ENCODE measurements around the gene DIAPH2.

DIAPH2 gene

DNA sequence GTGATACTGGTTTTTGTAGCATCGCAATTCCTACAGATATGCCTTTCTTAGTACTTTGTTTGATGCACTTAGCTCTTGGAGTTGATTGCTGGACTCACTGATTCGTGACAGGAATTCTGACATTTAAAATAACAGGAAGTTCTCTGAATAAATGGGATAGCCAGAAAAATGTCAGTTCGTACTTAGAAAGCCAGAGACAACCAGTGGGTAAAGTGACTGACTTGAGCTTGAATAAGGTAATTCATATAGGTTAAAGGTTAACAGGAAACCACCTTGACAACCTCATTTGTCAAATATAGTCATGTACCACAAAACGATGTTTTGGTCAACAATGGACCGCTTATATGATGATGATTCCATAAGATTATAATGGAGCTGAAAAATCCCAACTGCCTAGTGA is 380.4 kb downstream of the DIAPH2 start:
- DNase-seq = no peak

DNA sequence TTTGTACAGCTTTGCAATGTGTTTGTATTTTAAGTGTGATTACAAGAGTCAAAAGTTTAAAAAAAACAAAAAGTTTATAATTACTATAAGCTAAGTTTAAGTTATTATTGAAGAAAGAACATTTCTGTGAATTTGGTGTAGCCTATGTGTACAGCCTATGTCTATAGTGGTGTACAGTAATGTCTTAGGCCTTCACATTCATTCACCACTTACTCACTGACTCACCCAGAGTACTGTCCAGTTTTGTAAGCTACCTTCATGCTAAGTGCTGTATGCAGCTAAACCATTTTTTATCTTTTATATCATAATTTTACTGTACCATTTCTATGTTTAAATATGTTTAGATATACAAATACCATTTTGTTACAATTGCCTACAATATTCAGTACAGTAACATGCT is 381.3 kb downstream of the DIAPH2 start:
- peak; percentile 36 for DNase-seq

DNA sequence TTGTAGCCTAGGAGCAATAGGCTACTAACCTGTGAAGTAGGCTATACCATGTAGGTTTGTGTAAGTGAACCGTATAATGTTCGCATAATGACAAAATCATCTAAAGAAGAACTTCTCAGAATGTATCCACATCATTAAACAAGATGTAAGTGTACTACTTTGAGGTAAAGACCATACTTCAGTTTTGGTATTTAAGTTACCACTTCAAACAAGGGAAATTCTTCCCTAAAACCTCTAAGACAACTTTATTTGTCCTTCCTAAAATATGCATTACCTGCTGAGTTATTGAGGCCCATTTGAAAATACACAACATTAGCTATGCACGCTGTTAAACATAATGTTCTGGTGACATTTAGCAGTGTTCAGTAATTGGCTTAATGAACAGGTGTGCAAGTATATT is 381.7 kb downstream of the DIAPH2 start:
- no peak for DNase-seq

DNA sequence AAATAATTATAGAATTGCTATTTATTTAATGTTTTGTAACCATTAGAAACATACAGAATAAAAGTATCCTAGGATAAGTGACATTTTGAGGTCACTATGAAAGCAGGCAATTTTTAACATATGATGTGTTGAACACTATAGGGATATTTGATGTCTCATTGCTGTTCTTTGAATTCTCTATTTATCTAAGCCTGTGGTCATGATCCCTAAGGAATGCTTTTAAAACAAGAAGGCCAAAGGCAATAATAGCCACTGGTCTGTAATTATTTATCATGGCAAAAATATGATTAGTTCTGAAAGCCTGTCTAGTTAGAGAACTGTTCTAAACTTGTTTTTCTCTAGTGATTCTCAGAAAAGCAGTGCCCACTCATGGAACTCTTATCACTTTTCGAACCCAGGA is 385.7 kb downstream of the DIAPH2 start:
- peak; percentile 13 for DNase-seq

DNA sequence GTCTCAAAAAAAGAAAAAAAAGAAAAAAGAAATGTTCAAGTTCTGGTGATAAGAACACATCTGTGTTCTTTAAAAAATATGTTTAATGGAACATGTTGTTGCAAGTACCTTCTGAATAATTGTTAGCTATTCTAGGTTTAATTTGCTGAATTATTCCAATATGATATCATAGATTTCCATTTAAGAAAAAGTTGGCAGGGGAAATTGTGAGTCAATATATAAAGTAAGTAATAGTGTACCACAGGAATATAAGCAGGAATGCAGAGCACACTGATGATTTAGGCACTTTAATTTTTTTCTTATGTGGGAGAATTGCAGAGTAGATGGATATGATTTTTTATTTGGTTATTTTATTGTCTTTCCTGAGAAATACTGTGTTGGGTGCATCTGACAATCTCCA is 389.8 kb downstream of the DIAPH2 start:
- peak; percentile 65 for DNase-seq

DNA sequence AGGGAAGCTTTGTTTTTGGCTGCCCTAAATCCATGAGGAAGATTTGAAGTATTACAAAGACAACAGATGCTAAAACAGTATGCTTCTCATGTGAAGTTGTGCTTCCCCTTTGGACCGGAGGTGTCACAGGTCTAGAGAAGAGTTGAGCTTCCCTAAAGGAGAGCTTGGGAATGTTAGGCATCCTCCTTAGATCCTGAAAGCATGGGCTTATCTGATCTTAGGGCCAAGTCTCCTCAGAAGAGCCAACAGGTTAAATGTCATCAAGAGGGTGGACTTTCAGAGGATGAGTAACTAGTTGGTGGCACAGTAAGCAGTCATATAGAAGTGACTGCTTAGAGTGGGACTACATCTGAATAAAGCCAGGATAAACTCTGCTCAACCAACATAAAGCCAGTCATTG is 404.5 kb downstream of the DIAPH2 start:
- no peak for DNase-seq

DNA sequence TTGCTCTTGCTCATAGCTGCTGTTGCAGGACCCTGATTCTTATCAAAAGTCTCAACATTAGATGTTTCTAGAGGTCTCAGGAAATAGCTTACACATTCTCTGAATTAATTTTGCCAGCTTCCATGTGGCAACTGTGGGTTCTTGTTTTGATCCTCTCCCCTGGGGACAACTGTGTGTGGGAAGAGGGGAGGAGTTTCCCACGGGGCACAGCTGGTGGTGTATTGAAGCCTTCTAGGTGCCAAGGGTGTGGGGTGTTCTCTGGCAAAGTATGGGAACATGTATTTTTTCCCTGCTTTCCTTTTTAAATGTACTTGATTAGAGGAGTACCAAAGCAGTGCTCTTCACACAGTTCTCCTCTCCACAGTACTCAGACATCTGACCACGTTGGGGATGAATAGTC is 411.7 kb downstream of the DIAPH2 start:
- DNase-seq = no peak

DNA sequence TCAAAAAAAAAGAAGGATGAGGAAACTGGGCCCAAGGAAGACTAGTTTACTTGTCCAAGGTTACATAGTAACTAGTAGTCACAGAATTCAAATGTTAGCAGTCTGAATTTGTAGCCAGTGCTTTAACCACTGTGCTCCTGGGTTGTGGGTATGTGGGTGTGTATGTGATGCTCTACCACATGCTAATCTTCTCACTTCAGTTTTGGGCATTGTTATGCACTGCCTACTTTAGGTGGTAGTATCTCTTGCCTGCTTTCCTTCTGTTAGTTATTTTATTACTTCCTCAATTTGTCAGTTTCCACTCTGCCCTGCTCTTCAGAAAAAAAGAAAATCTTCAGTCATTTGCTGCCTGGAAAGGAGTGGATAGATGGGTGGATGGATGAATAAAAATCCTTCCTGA is 418.3 kb downstream of the DIAPH2 start:
- DNase-seq = no peak

DNA sequence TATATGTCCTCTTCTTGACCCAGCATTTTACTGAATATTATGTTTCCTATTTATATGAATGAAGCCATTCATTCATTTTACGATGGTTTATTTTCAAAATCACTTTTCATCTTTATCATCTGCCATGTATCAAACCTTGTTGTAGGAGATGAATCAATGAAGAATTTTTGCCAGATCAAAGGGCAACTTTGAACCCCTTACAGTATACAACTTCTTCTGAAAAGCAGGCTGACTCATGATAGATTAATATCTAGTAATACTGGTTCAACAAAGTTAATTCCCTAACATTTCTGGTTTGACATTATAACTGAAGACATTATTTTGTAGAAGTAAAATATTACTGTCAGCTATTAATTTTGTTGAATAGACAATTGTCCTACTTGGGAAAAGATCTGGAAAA is 425.1 kb downstream of the DIAPH2 start:
- DNase-seq = no peak

DNA sequence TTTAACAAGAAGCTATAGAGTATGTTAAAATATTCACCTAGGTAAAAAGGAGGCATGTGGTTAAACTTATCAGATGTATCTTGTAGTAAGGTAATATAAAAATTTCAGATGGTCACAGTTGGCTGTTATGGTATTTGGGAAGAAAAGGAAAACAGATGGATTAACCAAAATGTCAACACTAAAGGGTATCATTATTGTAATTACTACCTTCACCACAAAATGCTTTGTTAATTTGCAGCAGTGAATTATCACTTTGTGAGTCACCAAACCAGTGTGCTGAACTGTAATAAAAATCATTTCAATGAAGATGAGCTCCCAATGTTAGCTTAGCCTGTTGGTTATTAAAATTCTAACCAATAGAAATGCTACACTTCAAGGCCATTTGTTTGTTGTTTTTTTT is 432.9 kb downstream of the DIAPH2 start:
- DNase-seq = no peak

DNA sequence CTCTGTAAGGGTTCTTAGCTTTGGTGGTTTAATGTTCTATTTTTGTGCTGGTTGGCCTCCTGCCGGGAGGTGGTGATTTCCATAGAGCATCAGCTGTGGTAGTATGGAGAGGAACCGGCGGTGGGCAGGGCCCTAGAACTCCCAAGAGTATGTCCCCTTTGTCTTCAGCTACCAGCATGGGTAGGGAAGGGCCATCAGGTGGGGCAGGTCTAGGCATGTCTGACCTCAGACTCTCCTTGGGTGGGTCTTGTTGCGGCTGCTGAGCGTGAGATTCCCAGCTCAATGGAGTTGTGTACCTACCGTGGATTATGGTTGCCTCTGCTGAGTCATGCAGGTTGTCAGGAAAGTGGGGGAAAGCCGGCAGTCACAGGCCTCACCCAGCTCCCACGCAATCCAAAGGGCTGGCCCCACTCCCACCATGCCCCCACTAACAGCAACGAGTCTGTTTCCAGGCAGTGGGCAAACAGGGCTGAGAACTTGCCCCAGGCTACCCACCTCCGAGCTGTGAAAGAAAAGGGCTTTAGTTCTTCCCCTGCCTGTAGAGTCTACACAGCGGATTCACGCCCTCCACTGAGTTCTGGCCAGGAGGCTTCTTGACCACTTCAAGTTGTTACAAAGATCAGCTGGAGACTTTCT is 434.9 kb downstream of the DIAPH2 start:
- no peak for DNase-seq

DNA sequence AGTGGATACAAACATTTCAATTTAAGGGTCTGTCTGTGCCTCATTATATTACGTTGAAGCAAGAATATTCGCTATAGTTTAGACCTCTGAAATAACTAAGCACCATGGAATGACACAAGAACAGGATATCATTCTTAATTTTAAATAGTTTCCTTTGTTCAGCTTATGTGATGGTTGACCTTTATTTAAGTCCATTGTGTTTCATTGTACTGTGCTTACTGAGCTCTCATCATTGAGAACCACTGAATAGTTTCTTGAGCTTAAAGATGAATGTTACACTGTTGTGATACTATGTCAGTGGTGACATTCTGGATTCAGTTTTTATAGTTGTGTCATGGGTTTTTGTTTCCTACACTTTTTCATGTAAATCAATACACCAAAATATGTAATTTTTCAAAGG is 438.4 kb downstream of the DIAPH2 start:
- DNase-seq = no peak

DNA sequence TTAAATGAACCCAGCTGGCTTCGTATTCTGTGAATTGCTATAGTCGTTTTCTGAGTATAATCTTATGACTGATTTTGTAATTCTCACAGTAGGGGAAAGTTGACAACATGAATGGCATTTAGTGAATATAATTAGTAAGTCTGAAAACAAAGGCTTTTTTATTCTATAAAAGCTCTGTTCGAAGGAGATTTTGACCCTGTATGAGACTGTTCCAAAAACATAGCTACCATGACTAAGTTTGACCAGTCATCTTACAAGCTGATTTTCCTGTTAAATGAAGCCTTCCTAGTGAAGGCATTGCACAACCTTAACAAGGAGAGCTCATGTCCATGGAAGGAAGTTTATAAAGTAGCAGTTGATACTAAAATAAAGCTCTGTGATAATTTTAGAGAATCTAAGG is 441.4 kb downstream of the DIAPH2 start:
- peak; percentile 15 for DNase-seq

DNA sequence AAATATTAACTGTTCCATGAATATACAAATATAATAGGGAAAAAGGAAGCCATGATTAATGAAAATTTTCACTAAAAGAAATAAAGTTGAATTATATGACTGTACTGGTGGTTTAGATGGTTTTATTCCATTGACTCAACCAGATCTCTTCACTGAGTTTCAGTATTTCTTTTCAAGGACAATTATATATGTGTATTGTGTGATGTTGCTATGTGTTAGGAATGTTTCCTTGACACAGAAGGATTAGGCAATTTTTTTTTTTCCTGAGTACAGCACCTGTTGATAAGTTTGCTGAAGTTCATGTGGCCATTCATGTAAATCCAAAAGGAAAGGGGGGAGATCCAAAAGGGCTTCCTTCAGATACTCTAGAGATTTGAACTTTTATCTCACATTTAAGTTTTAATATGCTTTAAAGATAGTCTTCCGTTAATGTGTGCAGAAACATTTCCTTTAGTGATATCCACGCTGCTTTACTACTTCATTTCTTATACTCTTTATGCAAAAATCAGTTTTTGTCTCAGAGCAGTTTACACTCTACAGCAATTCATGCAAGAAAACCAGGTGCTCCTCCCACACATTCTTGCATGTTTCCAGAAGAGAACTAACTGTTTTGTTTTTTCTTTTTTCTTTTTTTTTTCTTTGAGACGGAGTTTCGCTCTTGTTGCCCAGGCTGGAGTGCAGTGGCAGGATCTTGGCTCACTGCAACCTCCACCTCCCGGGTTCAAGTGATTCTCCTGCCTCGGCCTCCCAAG is 448.2 kb downstream of the DIAPH2 start:
- DNase-seq = no peak

DNA sequence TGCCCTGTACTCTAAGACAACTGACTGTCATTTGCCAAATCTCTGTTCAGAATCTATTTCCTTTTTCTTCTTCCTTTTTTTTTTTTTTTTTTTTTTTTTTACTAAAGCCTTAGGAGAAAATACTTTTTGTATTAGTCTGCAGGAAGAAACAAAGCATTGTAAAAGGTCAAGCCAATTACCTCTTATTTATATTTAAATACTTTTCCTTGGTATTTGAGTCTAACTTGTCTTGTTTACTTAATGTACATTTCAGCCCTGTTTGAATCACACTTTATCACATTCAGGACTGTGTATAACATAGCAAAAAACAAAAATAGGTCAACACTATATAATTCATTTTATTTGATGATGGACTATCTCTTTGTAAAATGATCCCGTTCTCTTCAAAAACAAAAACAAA is 461.3 kb downstream of the DIAPH2 start:
- DNase-seq = no peak

DNA sequence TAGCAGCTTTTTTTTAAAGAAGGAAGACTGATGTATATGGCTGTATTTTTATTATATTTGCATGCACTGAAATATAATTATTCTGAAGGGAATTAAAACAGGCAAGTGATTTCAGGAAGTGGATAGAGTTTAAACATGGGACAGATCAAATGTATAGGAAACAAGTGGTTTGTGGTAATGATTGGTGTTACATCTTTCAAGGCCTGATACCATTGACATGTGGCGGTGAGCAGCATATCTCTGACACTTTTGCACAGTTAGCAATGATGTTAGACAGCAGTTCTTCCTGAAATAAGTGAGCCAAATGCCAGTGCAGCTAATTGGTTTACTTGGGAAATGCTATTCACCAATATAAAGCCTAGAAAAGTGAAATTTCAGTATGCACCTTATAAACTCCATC is 471.2 kb downstream of the DIAPH2 start:
- no peak for DNase-seq

DNA sequence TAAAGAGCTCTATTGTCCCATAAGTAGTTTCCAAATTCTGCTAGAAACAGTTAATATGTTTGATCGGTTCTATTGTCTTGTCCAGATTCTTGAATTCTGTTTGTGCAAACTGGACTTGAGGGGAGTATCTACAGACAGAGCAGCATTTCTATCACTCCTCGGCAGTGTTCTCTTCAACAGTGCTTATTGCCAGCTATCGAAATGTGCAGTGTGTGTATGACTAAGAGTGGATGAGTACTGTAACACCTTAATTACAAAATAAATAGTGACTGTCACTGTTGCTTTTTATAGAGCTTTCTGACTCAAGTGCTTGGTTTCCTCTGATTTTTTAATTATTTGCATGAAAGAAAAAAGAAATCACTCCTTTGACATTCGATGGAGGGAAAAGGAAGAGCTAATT is 473.6 kb downstream of the DIAPH2 start:
- DNase-seq = no peak

DNA sequence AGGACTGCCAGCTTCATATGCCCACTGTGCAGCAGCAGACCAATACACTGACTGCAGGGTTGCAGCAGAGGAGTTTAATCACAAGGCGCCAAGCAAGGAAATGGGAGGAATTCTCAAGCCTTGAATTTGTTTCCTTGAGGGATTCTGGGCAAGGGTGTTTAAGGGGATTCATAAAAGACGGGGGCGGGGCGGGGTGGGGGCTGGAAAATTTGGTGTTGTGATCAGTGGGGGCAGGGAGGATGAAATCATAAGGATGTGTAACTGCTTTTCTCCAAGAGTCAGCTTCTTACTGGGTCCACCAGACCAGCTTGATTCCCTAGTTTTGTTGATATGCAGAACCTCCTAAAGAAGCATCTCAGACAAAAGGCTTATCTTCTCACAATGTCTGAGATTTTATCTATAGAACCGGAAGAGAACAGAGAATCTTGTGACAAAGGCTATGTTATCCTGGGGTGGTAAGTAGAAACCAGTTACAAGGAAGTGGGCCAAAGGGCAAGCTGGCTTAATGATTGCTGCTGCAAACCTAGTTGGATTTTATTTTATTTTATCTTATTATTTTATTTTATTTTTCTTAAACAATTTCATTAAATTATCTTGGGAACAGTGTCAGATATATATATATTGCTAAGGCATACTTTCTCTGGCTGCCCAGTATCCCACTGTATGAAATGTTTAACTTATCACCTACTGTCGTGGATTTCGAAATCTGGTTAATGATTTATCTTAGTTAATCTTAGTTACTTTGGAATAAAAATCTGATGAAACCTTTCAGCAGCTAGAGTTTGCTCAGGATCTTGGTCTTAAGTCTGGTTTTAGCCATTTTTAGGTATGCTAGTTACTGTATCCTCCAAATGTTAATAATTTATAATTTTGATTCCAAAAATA is 475.5 kb downstream of the DIAPH2 start:
- DNase-seq = no peak

DNA sequence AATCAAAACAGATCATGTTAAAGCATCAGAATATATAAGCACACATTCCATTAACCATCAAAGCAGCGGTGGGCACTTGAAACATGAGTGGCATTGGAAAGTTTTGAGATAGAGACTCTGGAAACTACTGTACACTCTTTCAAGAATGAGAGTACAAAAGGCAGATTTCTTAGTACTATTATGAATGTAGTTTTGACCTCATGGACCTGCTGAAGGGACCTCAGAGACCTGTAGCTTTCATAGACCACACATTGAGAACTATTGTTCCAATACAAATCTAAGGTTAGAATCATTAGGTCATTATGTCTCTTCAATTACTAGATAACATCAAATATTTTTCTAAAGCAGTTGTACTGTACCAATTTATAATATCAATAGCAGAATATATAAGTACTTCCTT is 482.7 kb downstream of the DIAPH2 start:
- DNase-seq = no peak

DNA sequence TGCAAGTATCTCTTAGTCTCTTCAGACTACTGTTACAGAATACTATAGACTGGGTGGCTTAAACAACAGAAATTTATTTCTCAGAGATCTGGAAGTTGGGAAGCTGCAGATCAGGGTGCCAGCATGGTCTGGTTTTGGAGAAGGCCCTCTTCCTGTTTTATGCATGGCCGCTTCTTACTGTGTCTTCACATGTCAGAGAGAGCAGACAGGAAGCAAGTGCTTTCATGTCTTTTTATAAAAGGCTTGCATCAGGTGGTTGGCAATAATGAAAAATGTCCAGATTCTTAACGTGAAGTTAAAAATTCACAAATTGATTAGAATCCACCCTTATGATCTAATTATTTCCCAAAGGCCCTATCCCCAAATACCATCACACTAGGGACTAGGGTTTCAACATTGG is 484.0 kb downstream of the DIAPH2 start:
- DNase-seq = no peak

DNA sequence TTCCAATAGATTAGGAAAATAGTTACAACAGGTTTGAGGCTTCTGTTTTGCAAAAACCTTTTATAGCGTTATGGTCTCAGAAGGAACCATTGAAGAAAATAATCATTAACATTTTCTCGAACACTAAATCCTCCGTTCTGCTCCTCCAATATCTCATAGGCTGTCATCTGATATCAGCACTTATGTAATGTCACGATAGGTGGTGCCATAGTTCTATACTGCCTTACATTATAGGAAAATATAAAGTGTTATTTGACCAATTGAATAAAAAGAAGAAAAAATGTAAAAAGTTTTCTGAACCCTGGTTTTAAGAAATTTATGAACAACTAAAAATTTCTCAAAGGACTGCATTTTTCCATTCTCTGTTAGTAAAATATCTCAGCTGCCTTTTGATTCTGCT is 490.5 kb downstream of the DIAPH2 start:
- no peak for DNase-seq

DNA sequence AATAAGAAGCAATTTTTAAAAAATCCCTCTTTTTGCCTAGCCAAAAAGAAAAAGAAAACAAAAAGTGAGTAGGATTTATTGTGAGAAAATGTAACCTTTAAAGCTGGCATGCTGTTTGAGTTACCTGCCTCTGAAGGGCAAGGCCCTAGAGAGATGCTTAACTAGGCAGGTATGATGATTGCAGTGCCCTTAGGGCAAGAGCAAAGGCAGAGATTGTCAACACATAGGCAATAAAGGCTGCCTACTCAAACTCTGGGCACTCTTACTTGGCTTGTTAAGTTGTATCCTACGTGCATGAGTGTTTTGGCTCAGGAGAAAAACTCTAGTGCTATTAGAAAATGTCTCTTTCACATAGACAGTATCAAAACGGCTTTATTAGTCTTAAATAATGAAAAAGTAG is 505.0 kb downstream of the DIAPH2 start:
- no peak for DNase-seq

DNA sequence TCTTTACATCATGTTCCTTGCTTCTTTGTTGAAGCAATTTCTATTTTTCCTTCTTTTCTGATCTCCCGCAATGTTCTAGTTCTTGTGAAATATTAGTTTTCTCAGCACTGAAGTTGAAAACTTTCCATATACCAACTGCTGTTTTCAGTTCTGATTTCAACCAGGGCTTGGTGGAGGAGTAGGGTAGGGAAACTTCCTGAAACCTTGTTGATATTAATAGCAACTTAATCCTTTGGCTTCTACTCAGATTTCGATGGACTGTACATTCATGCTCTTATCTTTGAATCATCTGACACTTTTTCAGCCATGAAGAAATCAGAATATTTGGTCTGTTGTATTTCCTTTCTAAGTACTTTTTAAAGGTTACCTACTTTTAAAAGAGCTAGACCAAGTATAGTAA is 514.9 kb downstream of the DIAPH2 start:
- DNase-seq = no peak

DNA sequence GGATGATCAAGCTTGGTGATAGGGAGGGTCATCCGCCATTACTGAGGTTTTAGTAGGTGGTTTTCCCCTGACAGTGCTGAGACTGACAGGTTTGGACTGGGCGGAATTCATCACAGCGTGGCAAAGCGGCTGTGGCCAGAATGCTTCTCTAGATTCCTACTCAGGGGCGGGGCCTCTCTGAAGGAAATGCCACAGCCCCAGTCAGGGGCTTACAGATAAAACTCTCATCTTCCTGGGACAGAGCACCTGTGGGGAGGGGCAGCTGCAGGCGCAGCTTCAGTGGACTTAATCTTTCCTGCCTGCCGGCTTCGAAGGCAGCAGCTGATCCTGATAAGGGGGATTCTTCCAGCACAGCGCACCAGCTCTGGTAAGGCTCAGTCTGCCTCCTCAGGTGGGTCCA is 515.8 kb downstream of the DIAPH2 start:
- DNase-seq = no peak

All from fibroblast of upper back skin (primary cell).